Breast epithelium (tissue), 3 donors: ENCODE results near the gene ATP5PO.

Experiments used
- CTCF ChIP-seq, 3 donors: fragments of 450-650 bp; IDR thresholded peaks; one replicate each; pipeline ENCODE4 v1.5.1; 2016 to 2017; ENCODE audit warnings: antibody characterized with exemption in 3 of 3, mild to moderate bottlenecking in 3 of 3, moderate library complexity in 3 of 3
- POLR2A ChIP-seq: fragments of 450-650 bp; IDR thresholded peaks from one replicate; pipeline ENCODE4 v1.6.1; 2016; ENCODE audit warnings: antibody characterized with exemption, mild to moderate bottlenecking, moderate library complexity
- POLR2AphosphoS5 ChIP-seq, 3 donors: sonication (generic); formaldehyde crosslinking; IDR thresholded peaks; one replicate each; pipeline ENCODE4 v1.6.1; 2017; ENCODE audit warnings: antibody characterized with exemption in 3 of 3

- no peak for TF ChIP-seq CTCF (IDR thresholded peaks at IDR 0.05)
- no peak for TF ChIP-seq POLR2AphosphoS5 (IDR thresholded peaks at IDR 0.05)
- TF ChIP-seq POLR2A = no peak
These were observed 6.8 kb downstream of the ATP5PO start for GRCh38 chr21:33908760-33909159.
